Measurements from ENCODE around the gene ZCCHC13.

DNA sequence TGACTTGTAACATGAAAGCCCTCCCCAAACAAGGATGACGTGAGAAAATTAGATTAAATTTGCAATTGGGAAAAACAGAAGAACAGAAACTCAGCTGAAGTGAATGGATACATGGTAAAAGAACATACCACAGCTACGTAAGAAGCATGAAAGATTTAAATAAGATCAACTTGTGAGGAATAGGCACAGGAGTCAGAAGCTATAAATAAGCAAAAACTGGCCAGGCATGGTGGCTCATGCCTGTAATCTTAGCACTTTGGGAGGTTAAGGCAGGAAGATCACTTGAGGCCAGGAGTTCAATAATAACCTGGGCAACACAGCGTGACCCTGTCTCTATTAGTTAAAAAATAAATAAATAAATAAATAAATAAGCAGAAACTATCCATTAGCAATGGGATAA is 33.6 kb upstream of the ZCCHC13 start:
- TF ChIP-seq, protein P1, sequence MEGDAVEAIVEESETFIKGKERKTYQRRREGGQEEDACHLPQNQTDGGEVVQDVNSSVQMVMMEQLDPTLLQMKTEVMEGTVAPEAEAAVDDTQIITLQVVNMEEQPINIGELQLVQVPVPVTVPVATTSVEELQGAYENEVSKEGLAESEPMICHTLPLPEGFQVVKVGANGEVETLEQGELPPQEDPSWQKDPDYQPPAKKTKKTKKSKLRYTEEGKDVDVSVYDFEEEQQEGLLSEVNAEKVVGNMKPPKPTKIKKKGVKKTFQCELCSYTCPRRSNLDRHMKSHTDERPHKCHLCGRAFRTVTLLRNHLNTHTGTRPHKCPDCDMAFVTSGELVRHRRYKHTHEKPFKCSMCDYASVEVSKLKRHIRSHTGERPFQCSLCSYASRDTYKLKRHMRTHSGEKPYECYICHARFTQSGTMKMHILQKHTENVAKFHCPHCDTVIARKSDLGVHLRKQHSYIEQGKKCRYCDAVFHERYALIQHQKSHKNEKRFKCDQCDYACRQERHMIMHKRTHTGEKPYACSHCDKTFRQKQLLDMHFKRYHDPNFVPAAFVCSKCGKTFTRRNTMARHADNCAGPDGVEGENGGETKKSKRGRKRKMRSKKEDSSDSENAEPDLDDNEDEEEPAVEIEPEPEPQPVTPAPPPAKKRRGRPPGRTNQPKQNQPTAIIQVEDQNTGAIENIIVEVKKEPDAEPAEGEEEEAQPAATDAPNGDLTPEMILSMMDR (IDR thresholded peaks at IDR 0.05; ENCODE audit: extremely low read depth in 1 of 2, insufficient read depth in 1 of 2, low read depth in 1 of 2, low read length in 2 of 2), result no peak
- TF ChIP-seq FOS (IDR thresholded peaks at IDR 0.05; ENCODE audit: borderline replicate concordance, insufficient read depth, low read length) (no peak), POLR2A (IDR thresholded peaks at IDR 0.05; ENCODE audit: low read depth, low read length) (no peak), POLR2AphosphoS5 (IDR thresholded peaks at IDR 0.05; ENCODE audit: insufficient read depth, low read depth, low read length) (no peak), EZH2 (IDR thresholded peaks at IDR 0.05; ENCODE audit: borderline replicate concordance, low read depth, low read length, severe bottlenecking) (no peak), MYC (IDR thresholded peaks at IDR 0.05; ENCODE audit: low read depth, low read length) (no peak), JUN (IDR thresholded peaks at IDR 0.05; ENCODE audit: borderline replicate concordance, insufficient read depth, insufficient read length, low read depth) (no peak)
- TF ChIP-seq, protein P2, sequence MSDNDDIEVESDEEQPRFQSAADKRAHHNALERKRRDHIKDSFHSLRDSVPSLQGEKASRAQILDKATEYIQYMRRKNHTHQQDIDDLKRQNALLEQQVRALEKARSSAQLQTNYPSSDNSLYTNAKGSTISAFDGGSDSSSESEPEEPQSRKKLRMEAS (IDR thresholded peaks at IDR 0.05; ENCODE audit: insufficient read depth, insufficient read length), result no peak

Data from endothelial cell of umbilical vein (primary cell).